ENCODE data around the gene RRAGB. TPM values are rescaled to one million over a fixed set of nuclear protein-coding genes. Genes with fewer than 3 reads are reported as not detected.

The RRAGB gene
- total RNA-seq, 3 donors from 2014 or later, result 8.9 to 17.4 (median 11.3) TPM

DNA sequence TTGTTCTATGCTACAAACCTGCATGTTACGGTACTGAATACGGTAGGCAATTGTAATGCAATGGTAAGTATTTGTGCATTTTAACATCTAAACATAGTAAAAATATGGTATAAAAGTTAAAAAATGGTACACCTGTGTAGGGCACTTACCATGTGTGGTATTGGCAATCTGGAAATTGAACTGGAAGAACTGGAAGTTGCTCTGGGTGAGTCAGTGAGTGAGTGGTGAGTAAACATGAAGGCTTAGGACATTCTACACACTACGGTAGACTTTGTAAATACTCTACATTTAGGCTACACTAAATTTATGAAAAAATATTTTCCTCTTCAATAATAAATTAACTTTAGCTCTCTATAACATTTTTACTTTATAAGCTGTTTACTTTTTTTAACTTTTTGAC lies 78.9 kb downstream of the RRAGB start:
- no peak for ATAC-seq
- intact Hi-C loops (cut with DNase I, micrococcal nuclease), result no loop called here
- TF ChIP-seq, protein P1, sequence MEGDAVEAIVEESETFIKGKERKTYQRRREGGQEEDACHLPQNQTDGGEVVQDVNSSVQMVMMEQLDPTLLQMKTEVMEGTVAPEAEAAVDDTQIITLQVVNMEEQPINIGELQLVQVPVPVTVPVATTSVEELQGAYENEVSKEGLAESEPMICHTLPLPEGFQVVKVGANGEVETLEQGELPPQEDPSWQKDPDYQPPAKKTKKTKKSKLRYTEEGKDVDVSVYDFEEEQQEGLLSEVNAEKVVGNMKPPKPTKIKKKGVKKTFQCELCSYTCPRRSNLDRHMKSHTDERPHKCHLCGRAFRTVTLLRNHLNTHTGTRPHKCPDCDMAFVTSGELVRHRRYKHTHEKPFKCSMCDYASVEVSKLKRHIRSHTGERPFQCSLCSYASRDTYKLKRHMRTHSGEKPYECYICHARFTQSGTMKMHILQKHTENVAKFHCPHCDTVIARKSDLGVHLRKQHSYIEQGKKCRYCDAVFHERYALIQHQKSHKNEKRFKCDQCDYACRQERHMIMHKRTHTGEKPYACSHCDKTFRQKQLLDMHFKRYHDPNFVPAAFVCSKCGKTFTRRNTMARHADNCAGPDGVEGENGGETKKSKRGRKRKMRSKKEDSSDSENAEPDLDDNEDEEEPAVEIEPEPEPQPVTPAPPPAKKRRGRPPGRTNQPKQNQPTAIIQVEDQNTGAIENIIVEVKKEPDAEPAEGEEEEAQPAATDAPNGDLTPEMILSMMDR (IDR thresholded peaks at IDR 0.05), result no peak

DNA sequence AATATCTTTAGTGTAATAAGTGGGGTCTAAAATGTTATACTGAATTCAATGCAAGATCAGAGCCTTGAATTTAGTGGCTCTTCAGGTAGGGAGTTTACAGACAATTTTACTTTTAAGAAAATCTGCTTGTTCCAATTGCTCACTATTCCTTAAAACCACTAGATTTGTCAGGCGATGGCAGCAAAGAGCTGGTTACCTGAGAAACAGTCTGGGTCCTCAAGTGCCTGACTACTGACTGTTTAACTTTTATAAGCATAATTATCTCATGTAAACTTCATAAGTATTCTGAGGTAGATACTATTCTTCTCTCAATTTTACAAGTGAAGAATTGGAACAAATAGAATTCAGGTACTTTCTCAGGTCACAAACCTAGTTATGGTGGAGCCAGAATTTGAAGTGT lies 84.3 kb downstream of the RRAGB start:
- Histone ChIP-seq H3K4me3 (no peak overlapping the region), H3K9me3 (no peaks in the 10 kb centered on the region), H3K36me3 (ENCODE audit: low read depth) (no peaks in the 10 kb centered on the region), H3K4me1 (ENCODE audit: low read depth) (no peaks in the 10 kb centered on the region)
- TF ChIP-seq, protein P1 (IDR thresholded peaks at IDR 0.05), result no peak
- intact Hi-C loops (cut with DNase I, micrococcal nuclease), result no loop called here
- DNase-seq (peak in 1 of 3 donors; percentile 54), ATAC-seq (no peak)

More for the DNA sequence above, 78.9 kb downstream of the RRAGB start:
- no peaks in the 10 kb centered on the region for H3K9me3 ChIP-seq
- no peaks in the 10 kb centered on the region for H3K4me1 ChIP-seq (ENCODE audit: low read depth)
- no peak overlapping the region for H3K4me3 ChIP-seq
- DNase-seq, result no peak
- no peaks in the 10 kb centered on the region for H3K36me3 ChIP-seq (ENCODE audit: low read depth)

Other genes starting within 250 kb of the RRAGB start
- gene USP51, start 227.9 kb upstream of the RRAGB start, total RNA-seq, result 1 to 10 TPM in 1 of 3 donors, under 1 TPM in 2; 0.26 to 1.8 (median 0.80) TPM
- not detected for gene FOXR2, start 94.3 kb upstream of the RRAGB start, total RNA-seq